CD14-positive monocyte (primary cell): ENCODE data around the gene DHX30. TPM values are rescaled to one million over a fixed set of nuclear protein-coding genes. Genes with fewer than 3 reads are reported as not detected.

Experiments
- DNase-seq, 3 donors: peaks; one replicate each; pipeline ENCODE4 v3.0.0-alpha.2; 2011 to 2022
- H2AFZ ChIP-seq: 2 replicates; pipeline ENCODE4 v1.6.0; 2012; ENCODE audit warnings: mild to moderate bottlenecking, low read depth, low read length, inconsistent platforms; ENCODE audit not compliant: insufficient read depth, poor library complexity, severe bottlenecking
- H3K27ac ChIP-seq, 2 donors: 1 replicate in 1 of 2; 2 replicates in 1 of 2; pipeline ENCODE4 v1.5.1; 2012 to 2013; ENCODE audit warnings: low read length in 2 of 2, control low read depth in 1 of 2, inconsistent platforms in 1 of 2, low read depth in 1 of 2, mild to moderate bottlenecking in 1 of 2
- H3K27me3 ChIP-seq, 2 donors: one replicate each; pipeline versions ENCODE4 v1.6.0 to v1.6.1; 2011 to 2013; ENCODE audit warnings: low read length in 2 of 2; ENCODE audit not compliant: control insufficient read depth in 2 of 2, insufficient read depth in 2 of 2
- H3K36me3 ChIP-seq, 2 donors: replicated peaks in 1 of 2; 1 replicate in 1 of 2; 2 replicates in 1 of 2; pipeline versions ENCODE4 v1.5.1 to v1.6.1; 2012 to 2013; ENCODE audit warnings: low read length in 2 of 2, control low read depth in 1 of 2, inconsistent platforms in 1 of 2, mild to moderate bottlenecking in 1 of 2; ENCODE audit not compliant: insufficient read depth in 2 of 2, control insufficient read depth in 1 of 2
- H3K4me1 ChIP-seq, 2 donors: 1 replicate in 1 of 2; 2 replicates in 1 of 2; pipeline versions ENCODE4 v1.5.1 to v1.6.1; 2012 to 2013; ENCODE audit warnings: low read length in 2 of 2, control low read depth in 1 of 2, inconsistent platforms in 1 of 2, mild to moderate bottlenecking in 1 of 2, moderate library complexity in 1 of 2; ENCODE audit not compliant: insufficient read depth in 2 of 2, control insufficient read depth in 1 of 2
- H3K4me2 ChIP-seq: replicated peaks from 2 replicates; pipeline ENCODE3; 2012; ENCODE audit warnings: low read length, moderate library complexity, mild to moderate bottlenecking; ENCODE audit not compliant: poor library complexity, severe bottlenecking; ENCODE audit errors: extremely low read depth
- H3K4me3 ChIP-seq, 3 experiments: fragments of 200-600 bp in 1 of 3; sonication (generic) in 1 of 3; replicated peaks in 1 of 3; 1 replicate in 2 of 3; 2 replicates in 1 of 3; pipeline ENCODE4 v1.5.1; 2011 to 2013; ENCODE audit warnings: low read length in 3 of 3, mild to moderate bottlenecking in 3 of 3, control low read depth in 2 of 3, low read depth in 2 of 3, inconsistent platforms in 1 of 3, moderate library complexity in 1 of 3
- H3K79me2 ChIP-seq: 2 replicates; pipeline ENCODE4 v1.6.0; 2012; ENCODE audit warnings: mild to moderate bottlenecking, control low read depth, inconsistent platforms, low read length, moderate library complexity; ENCODE audit not compliant: insufficient read depth
- H3K9ac ChIP-seq: 2 replicates; pipeline ENCODE4 v1.6.0; 2017; ENCODE audit warnings: low read length, mild to moderate bottlenecking; ENCODE audit not compliant: insufficient read depth, poor library complexity, severe bottlenecking
- H3K9me3 ChIP-seq, 2 donors: replicated peaks in 1 of 2; 1 replicate in 1 of 2; 2 replicates in 1 of 2; pipeline versions ENCODE4 v1.5.1 to v1.6.1; 2012 to 2013; ENCODE audit warnings: low read length in 2 of 2, control low read depth in 1 of 2; ENCODE audit not compliant: control insufficient read depth in 1 of 2, insufficient read depth in 1 of 2
- H4K20me1 ChIP-seq: 2 replicates; pipeline ENCODE4 v1.6.0; 2012; ENCODE audit warnings: mild to moderate bottlenecking, low read length, control low read depth, moderate library complexity; ENCODE audit not compliant: insufficient read depth
- H3K27ac Mint-ChIP-seq, 7 donors: one replicate each; pipeline ENCODE4 v1.8.0; 2020; ENCODE audit warnings: mild to moderate bottlenecking in 7 of 7, mixed read lengths in 7 of 7, moderate library complexity in 6 of 7, inconsistent platforms in 2 of 7
- H3K27me3 Mint-ChIP-seq, 3 donors: one replicate each; pipeline ENCODE4 v1.8.0; 2021 to 2022; ENCODE audit warnings: low read depth in 3 of 3, mild to moderate bottlenecking in 3 of 3, mixed read lengths in 3 of 3, moderate library complexity in 3 of 3, inconsistent platforms in 1 of 3
- H3K36me3 Mint-ChIP-seq, 2 donors: one replicate each; pipeline ENCODE4 v1.8.0; 2020; ENCODE audit warnings: mixed read lengths in 2 of 2, inconsistent platforms in 1 of 2, mild to moderate bottlenecking in 1 of 2
- H3K4me1 Mint-ChIP-seq: one replicate; pipeline ENCODE4 v1.8.0; 2020; ENCODE audit warnings: mild to moderate bottlenecking, mixed read lengths
- H3K4me3 Mint-ChIP-seq, 2 donors: one replicate each; pipeline ENCODE4 v1.8.0; 2020; ENCODE audit warnings: mild to moderate bottlenecking in 2 of 2, mixed read lengths in 2 of 2, moderate library complexity in 1 of 2
- H3K9me3 Mint-ChIP-seq, 7 donors: one replicate each; pipeline ENCODE4 v1.8.0; 2020 to 2022; ENCODE audit warnings: mixed read lengths in 7 of 7, mild to moderate bottlenecking in 6 of 7, moderate library complexity in 6 of 7, inconsistent platforms in 2 of 7
- CTCF ChIP-seq: fragments of 200-600 bp; IDR thresholded peaks from one replicate; pipeline ENCODE4 v1.8.0; 2022; ENCODE audit warnings: antibody characterized with exemption, mild to moderate bottlenecking
- WGBS: methylation state at CpG from one replicate; pipeline ENCODE4 v1.1.5; 2013; ENCODE audit warnings: missing lambda C conversion rate; ENCODE audit not compliant: insufficient coverage; 5-methylcytosine and 5-hydroxymethylcytosine counted together
- intact Hi-C, 2 donors: fragments of 100-400 bp; cut with micrococcal nuclease; formaldehyde crosslinking; loops; one replicate each; pipeline versions ENCODE4 v1.15.0 to v1.15.1; 2023
- polyA plus RNA-seq, 3 donors: library from polyadenylated mRNA; depleted of rRNA in 1 of 3; unstranded in 2 of 3; stranded (reverse) in 1 of 3; fragments of 300-500 nt in 2 of 3; fragments of >200 nt in 1 of 3; fragmentation: Illumina TruSeq in 2 of 3; gene quantifications; 1 replicate in 2 of 3; 2 replicates in 1 of 3; pipeline ENCODE4 v1.2.3, GENCODE V29; 2012 to 2021

DHX30 gene
- polyA plus RNA-seq, 3 donors: 19.4 to 43.9 (median 20.1) TPM

- H3K4me3 Mint-ChIP-seq: peak overlapping the region; percentile 92 to 93
- peak overlapping the region; percentile 98 for H2AFZ ChIP-seq
- peaks cover 26% of the 10 kb centered on the region for H3K4me1 Mint-ChIP-seq
- no peak for TF ChIP-seq CTCF
- H4K20me1 ChIP-seq: peaks cover 44% of the 10 kb centered on the region
- H3K27me3 ChIP-seq: no peaks in the 10 kb centered on the region
- H3K36me3 Mint-ChIP-seq: no peaks in the 10 kb centered on the region
- H3K36me3 ChIP-seq: peaks cover 0 to 4% of the 10 kb centered on the region in 2 donors
- intact Hi-C loops: loop anchor here in 1 of 2 donors (10.0 kb wide), 1 partner anchor 664 kb away; the partner anchor contains the start of genes ATRIP, CCDC51 and TMA7
- under 1% methylated on average over 45 of the region's 54 CpGs for WGBS
- H3K9me3 ChIP-seq: no peaks in the 10 kb centered on the region
- H3K4me3 ChIP-seq: peak overlapping the region; percentile 54 to 93 (median 79)
- peak overlapping the region; percentile 8 to 96 for H3K27ac ChIP-seq
- H3K9ac ChIP-seq: peak overlapping the region; percentile 91
- peaks cover 0 to 3% (median 0%) of the 10 kb centered on the region in 3 donors for H3K27me3 Mint-ChIP-seq
- H3K9me3 Mint-ChIP-seq: no peaks in the 10 kb centered on the region
- H3K79me2 ChIP-seq: peaks cover 68% of the 10 kb centered on the region
- H3K4me1 ChIP-seq: peaks cover 25 to 31% of the 10 kb centered on the region in 2 donors
- DNase-seq: peak in 2 of 3 donors; percentile 18 to 73
- peak overlapping the region; percentile 84 to 94 (median 91) for H3K27ac Mint-ChIP-seq
- peak overlapping the region; percentile 78 for H3K4me2 ChIP-seq
These were observed 21.9 kb upstream of the DHX30 start for GRCh38 chr3:47780741-47781684.

- peak within 1 kb of the TSS; percentile 93 to 98 for H3K4me3 Mint-ChIP-seq
These were observed 21.1 kb upstream of the DHX30 start, which contains the start of gene SMARCC1 for GRCh38 chr3:47781685-47782445. Gene SMARCC1, minus strand, starts transcription at chr3:47781893. Its CDS starts 96 bp downstream, at chr3:47781797.

More at GRCh38 chr3:47781685-47782445, 21.1 kb upstream of the DHX30 start, which contains the start of gene SMARCC1:
- Mint-ChIP-seq H3K9me3 (no peaks in the 10 kb centered on the region), H3K27ac (peak within 1 kb of the TSS; percentile 94 to 99 (median 98)), H3K36me3 (no peaks in the 10 kb centered on the region), H3K27me3 (peaks cover 0 to 3% (median 0%) of the 10 kb centered on the region in 3 donors), H3K4me1 (peaks cover 26% of the 10 kb centered on the region)
- Histone ChIP-seq H3K4me2 (peak within 1 kb of the TSS; percentile 78), H3K4me1 (peaks cover 25 to 31% of the 10 kb centered on the region in 2 donors), H3K27ac (peak within 1 kb of the TSS; percentile 96), H3K79me2 (peaks cover 59% of the 10 kb centered on the region), H2AFZ (peak within 1 kb of the TSS; percentile 98), H3K9me3 (no peaks in the 10 kb centered on the region), H3K36me3 (no peaks in the 10 kb centered on the region), H3K4me3 (peak within 1 kb of the TSS; percentile 79 to 93 (median 89)), H3K9ac (peak within 1 kb of the TSS; percentile 91), H3K27me3 (no peaks in the 10 kb centered on the region), H4K20me1 (peaks cover 35% of the 10 kb centered on the region)
- no peak for TF ChIP-seq CTCF
- intact Hi-C loops: loop anchor here in 1 of 2 donors (10.0 kb wide), 1 partner anchor 663 kb away; the partner anchor contains the start of genes ATRIP, CCDC51 and TMA7
- DNase-seq: peak; percentile 97 to 98 (median 98)
- WGBS: under 1% methylated on average over 79 of the region's 79 CpGs
